Mesothelial cell of epicardium (in vitro differentiated cells): ENCODE data around the gene PHF3. TPM values are rescaled to one million over a fixed set of nuclear protein-coding genes. Genes with fewer than 3 reads are reported as not detected.
A peak's percentile ranks its signal among the peaks of the same experiment; 100 is the strongest.

Experiments
- DNase-seq, 2 experiments: peaks; one replicate each; pipeline ENCODE4 v3.0.0; 2021; ENCODE audit warnings: low spot score in 2 of 2; ENCODE audit not compliant: unreplicated experiment in 2 of 2
- H3K27ac Mint-ChIP-seq: 2 replicates; pipeline ENCODE4 v1.8.0; 2021; ENCODE audit warnings: mixed read lengths
- H3K27me3 Mint-ChIP-seq: 2 replicates; pipeline ENCODE4 v1.8.0; 2021; ENCODE audit warnings: low read depth, mixed read lengths
- H3K36me3 Mint-ChIP-seq: 2 replicates; pipeline ENCODE4 v1.8.0; 2021; ENCODE audit warnings: mixed read lengths
- H3K4me1 Mint-ChIP-seq: 2 replicates; pipeline ENCODE4 v1.8.0; 2021; ENCODE audit warnings: mixed read lengths
- H3K4me3 Mint-ChIP-seq: 2 replicates; pipeline ENCODE4 v1.8.0; 2021; ENCODE audit warnings: mild to moderate bottlenecking, moderate library complexity, mixed read lengths
- H3K9me3 Mint-ChIP-seq: 2 replicates; pipeline ENCODE4 v1.8.0; 2021; ENCODE audit warnings: mixed read lengths
- total RNA-seq: library from RNA; stranded (reverse); gene quantifications from 3 replicates; pipeline ENCODE4 v1.2.1, GENCODE V29; 2021
- TF ChIP-seq, protein P1 (sequence below): fragments of 200-600 bp; sonication (generic); IDR thresholded peaks from one replicate; pipeline ENCODE4 v1.5.0; 2021; ENCODE audit warnings: antibody characterized with exemption; ENCODE audit not compliant: unreplicated experiment

The PHF3 gene
- total RNA-seq, 1 donor from 2014 or later: 67.1 TPM

DNA sequence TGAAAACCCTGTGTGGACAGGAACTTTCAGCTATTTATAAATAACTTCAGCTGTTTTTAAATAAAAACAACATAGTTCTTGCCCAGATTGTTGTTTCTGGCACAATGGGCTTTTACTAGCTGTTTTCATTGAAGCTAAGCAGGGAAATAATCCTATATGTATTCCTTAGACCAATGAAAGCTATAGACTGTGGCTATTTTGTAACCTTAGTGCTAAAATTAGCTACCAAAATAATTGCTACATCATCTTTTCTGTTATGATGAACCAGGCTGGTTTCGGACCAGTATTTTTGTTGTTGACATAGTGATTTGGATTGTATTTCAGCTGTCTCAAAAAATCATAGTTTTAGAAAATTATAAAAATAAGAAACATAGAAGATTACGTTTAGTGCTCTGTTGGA is 13.7 kb downstream of the PHF3 start:
- Mint-ChIP-seq H3K4me3 (no peak overlapping the region), H3K4me1 (peaks cover 11% of the 10 kb centered on the region), H3K27ac (no peak overlapping the region), H3K9me3 (peaks cover 21% of the 10 kb centered on the region), H3K36me3 (peaks cover 29% of the 10 kb centered on the region), H3K27me3 (no peaks in the 10 kb centered on the region)
- TF ChIP-seq, protein P1, sequence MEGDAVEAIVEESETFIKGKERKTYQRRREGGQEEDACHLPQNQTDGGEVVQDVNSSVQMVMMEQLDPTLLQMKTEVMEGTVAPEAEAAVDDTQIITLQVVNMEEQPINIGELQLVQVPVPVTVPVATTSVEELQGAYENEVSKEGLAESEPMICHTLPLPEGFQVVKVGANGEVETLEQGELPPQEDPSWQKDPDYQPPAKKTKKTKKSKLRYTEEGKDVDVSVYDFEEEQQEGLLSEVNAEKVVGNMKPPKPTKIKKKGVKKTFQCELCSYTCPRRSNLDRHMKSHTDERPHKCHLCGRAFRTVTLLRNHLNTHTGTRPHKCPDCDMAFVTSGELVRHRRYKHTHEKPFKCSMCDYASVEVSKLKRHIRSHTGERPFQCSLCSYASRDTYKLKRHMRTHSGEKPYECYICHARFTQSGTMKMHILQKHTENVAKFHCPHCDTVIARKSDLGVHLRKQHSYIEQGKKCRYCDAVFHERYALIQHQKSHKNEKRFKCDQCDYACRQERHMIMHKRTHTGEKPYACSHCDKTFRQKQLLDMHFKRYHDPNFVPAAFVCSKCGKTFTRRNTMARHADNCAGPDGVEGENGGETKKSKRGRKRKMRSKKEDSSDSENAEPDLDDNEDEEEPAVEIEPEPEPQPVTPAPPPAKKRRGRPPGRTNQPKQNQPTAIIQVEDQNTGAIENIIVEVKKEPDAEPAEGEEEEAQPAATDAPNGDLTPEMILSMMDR: no peak
- no peak for DNase-seq

DNA sequence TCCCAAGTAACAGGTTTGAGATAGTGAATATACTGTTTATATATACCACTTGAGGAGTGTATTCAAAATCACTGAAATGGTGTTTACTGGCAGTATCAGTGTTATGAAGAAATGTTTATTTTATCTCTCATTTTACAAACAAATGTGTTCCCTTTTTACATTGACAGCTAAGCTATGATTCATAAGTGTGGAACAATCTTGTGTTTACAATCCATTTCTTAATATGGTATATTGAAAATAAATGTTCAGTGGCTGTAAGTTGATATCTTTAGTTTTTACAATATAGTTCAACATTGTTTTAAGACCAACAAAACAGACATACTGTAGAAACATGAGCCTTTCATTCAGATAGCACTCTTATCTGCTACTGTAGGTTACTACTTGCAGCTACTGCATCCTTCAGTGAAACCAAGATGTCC is 14.3 kb downstream of the PHF3 start:
- Mint-ChIP-seq H3K9me3 (peaks cover 21% of the 10 kb centered on the region), H3K27me3 (no peaks in the 10 kb centered on the region), H3K27ac (no peak overlapping the region), H3K4me3 (no peak overlapping the region), H3K36me3 (peaks cover 29% of the 10 kb centered on the region), H3K4me1 (peaks cover 9% of the 10 kb centered on the region)
- TF ChIP-seq, protein P1: no peak
- no peak for DNase-seq

DNA sequence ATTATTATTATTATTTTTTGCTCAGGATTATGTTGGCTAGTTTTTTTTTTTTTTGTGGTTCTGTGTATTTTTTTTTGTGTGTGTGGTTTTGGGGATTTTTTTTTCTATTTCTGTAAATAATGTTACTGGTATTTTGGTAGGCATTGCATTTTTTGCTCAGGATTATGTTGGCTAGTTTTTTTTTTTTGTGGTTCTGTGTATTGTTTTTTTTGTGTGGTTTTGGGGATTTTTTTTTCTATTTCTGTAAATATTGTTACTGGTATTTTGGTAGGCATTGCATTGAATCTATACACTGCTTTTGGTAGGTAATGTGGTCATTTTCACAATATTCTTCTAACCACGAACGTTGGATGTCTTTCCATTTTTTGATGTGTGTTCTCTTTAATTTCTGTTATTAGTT is 17.4 kb downstream of the PHF3 start:
- H3K27ac Mint-ChIP-seq: no peak overlapping the region

DNA sequence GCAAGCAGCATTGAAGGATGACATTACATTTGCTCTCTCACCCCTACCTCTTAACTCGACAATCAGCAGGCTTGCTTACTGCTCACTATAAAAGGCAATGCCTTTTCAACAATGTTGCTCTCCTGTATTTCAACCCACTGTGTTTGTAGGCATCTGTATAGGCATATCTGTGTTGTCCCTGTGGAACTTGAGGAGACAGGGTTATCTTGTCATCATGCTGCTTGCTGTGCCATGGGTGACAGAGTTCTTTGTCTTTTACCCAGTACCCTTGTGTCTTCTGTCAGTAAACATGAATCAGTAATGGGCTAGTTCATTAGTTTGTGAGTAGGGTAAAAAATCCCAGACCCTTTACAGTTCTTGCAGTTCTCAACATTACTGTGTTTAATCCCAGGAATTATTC is 25.2 kb downstream of the PHF3 start:
- no peak for DNase-seq
- no peak overlapping the region for H3K4me3 Mint-ChIP-seq
- peak overlapping the region; percentile 51 for H3K27ac Mint-ChIP-seq
- no peaks in the 10 kb centered on the region for H3K36me3 Mint-ChIP-seq
- TF ChIP-seq, protein P1: no peak
- H3K9me3 Mint-ChIP-seq: no peaks in the 10 kb centered on the region
- H3K27me3 Mint-ChIP-seq: no peaks in the 10 kb centered on the region
- H3K4me1 Mint-ChIP-seq: peaks cover 17% of the 10 kb centered on the region

More for the DNA sequence above, 17.4 kb downstream of the PHF3 start:
- no peak for DNase-seq
- peaks cover 29% of the 10 kb centered on the region for H3K36me3 Mint-ChIP-seq
- no peaks in the 10 kb centered on the region for H3K27me3 Mint-ChIP-seq
- TF ChIP-seq, protein P1: no peak
- peaks cover 21% of the 10 kb centered on the region for H3K9me3 Mint-ChIP-seq
- H3K4me1 Mint-ChIP-seq: peaks cover 7% of the 10 kb centered on the region
- H3K4me3 Mint-ChIP-seq: no peak overlapping the region

DNA sequence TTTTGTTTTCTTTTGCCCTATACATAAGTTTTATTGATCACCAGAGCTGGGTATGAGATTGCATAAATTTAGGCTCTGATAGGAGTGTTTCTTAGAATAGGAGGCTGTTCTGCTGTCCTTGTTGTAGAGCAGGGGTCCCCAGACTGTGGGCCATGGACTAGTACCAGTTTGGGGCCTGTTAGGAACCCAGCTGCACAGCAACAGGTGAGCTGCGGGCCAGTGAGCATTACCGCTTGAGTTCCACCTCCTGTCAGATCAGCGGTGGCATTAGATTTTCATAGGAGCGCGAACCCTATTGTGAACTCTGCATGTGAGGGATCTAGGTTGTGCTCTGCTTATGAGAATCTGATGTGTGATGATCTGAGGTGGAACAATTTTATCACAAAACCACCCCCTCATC is 26.2 kb downstream of the PHF3 start:
- H3K27me3 Mint-ChIP-seq: no peaks in the 10 kb centered on the region
- no peak overlapping the region for H3K27ac Mint-ChIP-seq
- no peak for DNase-seq
- no peak overlapping the region for H3K4me3 Mint-ChIP-seq
- peaks cover 17% of the 10 kb centered on the region for H3K4me1 Mint-ChIP-seq
- TF ChIP-seq, protein P1: no peak
- no peaks in the 10 kb centered on the region for H3K9me3 Mint-ChIP-seq
- H3K36me3 Mint-ChIP-seq: peaks cover 3% of the 10 kb centered on the region
